ENCODE measurements around the gene SEPTIN8. TPM values are rescaled to one million over a fixed set of nuclear protein-coding genes. Genes with fewer than 3 reads are reported as not detected.

Gene SEPTIN8
- total RNA-seq, 1 experiment from 2014 or later, result 24.2 TPM

DNA sequence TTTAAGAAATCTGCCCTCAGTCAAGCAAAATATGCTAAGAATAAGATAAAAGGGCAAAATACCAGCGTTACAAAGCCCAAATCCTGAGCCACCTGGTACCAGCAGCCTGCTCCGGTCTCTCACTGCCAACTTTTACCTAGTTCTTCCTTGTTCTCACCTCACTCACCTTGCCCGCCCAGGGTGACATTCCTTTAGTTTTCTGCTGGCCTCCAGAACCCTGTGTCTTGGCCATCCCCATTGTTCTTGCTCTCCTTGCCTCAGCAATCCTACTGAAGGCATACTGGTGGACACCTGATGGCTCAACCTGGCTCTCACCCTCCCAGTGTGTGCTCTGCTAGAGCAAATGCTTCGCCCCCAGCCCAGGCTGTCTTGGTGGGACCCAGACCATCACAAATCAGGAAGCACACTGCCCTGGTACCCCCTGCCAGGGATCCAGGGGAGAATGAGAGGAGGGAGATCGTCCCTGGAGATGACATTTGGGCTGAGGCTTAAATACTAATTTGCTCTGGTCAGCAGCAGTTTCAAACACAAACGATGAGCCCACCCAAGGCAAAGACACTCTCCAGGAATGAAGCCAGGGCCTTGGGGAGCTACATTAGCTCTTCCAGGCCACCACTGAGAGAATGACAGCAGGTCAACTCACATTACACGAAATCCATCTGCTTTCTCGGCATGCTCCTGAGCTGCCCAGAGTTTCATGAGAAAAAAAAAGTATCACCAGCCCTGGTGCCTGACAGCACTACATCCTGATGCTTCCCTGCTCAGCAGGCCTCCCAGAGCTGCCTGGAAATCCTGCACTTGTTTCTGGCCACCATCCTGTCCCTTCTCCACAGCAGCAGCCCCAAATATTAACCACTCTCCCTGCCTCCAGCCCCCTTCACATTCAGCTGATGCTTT is 12.2 kb upstream of the SEPTIN8 start:
- H3K4me2 ChIP-seq, result no peak overlapping the region
- H3K4me3 ChIP-seq, result no peak overlapping the region
- intact Hi-C loops (cut with micrococcal nuclease; ENCODE audit: unreplicated experiment), result no loop called here
- no peaks in the 10 kb centered on the region; the same call in 1 of the 2 replicates for H4K20me1 ChIP-seq (ENCODE audit: insufficient read depth)
- no peak overlapping the region for H2AFZ ChIP-seq
- H3F3A ChIP-seq (ENCODE audit: insufficient read depth, low read depth), result no peaks in the 10 kb centered on the region
- DNase-seq, result no peak
- no TSS peak for BruUV-seq (replicated peaks)
- no peaks in the 10 kb centered on the region for H3K9me3 ChIP-seq (ENCODE audit: insufficient read depth, low read depth)
- no peak for TF ChIP-seq EZH2 (IDR thresholded peaks at IDR 0.05; ENCODE audit: low read depth)
- ChIA-PET CTCF (no interaction called here), POLR2A (ENCODE audit: unreplicated experiment) (no interaction called here)
- no peaks in the 10 kb centered on the region for H3K4me1 ChIP-seq (replicated peaks; ENCODE audit: insufficient read depth)
- H3K36me3 ChIP-seq (ENCODE audit: low read depth), result no peaks in the 10 kb centered on the region
- no peaks in the 10 kb centered on the region for H3K79me2 ChIP-seq (ENCODE audit: low read depth)
- no peaks in the 10 kb centered on the region for H3K9me2 ChIP-seq (ENCODE audit: insufficient read depth)
- H3K27ac ChIP-seq, result no peak overlapping the region
- no peaks in the 10 kb centered on the region for H3K27me3 ChIP-seq (ENCODE audit: insufficient read depth, low read depth)

DNA sequence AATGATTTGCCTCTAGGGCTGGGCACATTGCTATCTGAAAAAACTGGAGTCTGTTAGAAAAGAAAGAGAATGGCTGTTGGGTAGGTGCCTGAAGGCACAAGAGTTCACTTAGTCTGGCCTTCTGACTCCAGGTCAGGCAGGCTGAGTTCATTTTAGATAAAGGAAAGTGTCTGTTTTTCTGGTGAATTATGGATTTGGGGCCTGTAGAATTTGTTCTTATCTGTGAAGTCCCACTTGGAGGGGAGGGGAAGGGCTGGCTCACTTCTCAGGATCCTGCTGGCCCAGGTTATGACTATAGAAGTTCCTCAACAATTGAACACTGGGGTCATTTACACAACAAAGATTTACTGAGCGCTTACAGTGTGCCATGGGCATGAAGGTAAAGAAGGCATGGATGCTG is 11.5 kb upstream of the SEPTIN8 start:
- no peak overlapping the region for H2AFZ ChIP-seq
- no peak overlapping the region for H3K4me3 ChIP-seq
- H3K27me3 ChIP-seq (ENCODE audit: insufficient read depth, low read depth), result no peaks in the 10 kb centered on the region
- no peaks in the 10 kb centered on the region for H3K4me1 ChIP-seq (replicated peaks; ENCODE audit: insufficient read depth)
- BruUV-seq (replicated peaks), result no TSS peak
- H4K20me1 ChIP-seq (ENCODE audit: insufficient read depth), result no peaks in the 10 kb centered on the region; the same call in 1 of the 2 replicates
- no peak overlapping the region for H3K27ac ChIP-seq
- DNase-seq, result no peak
- TF ChIP-seq, protein P1, sequence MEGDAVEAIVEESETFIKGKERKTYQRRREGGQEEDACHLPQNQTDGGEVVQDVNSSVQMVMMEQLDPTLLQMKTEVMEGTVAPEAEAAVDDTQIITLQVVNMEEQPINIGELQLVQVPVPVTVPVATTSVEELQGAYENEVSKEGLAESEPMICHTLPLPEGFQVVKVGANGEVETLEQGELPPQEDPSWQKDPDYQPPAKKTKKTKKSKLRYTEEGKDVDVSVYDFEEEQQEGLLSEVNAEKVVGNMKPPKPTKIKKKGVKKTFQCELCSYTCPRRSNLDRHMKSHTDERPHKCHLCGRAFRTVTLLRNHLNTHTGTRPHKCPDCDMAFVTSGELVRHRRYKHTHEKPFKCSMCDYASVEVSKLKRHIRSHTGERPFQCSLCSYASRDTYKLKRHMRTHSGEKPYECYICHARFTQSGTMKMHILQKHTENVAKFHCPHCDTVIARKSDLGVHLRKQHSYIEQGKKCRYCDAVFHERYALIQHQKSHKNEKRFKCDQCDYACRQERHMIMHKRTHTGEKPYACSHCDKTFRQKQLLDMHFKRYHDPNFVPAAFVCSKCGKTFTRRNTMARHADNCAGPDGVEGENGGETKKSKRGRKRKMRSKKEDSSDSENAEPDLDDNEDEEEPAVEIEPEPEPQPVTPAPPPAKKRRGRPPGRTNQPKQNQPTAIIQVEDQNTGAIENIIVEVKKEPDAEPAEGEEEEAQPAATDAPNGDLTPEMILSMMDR (conservative IDR thresholded peaks at IDR 0.05), result no peak
- no peak for TF ChIP-seq EZH2 (IDR thresholded peaks at IDR 0.05; ENCODE audit: low read depth)
- POLR2A ChIA-PET (ENCODE audit: unreplicated experiment), result no interaction called here
- no peaks in the 10 kb centered on the region for H3K9me3 ChIP-seq (ENCODE audit: insufficient read depth, low read depth)
- intact Hi-C loops (cut with micrococcal nuclease; ENCODE audit: unreplicated experiment), result no loop called here
- no peaks in the 10 kb centered on the region for H3K9me2 ChIP-seq (ENCODE audit: insufficient read depth)
- H3K36me3 ChIP-seq (ENCODE audit: low read depth), result no peaks in the 10 kb centered on the region
- H3F3A ChIP-seq (ENCODE audit: insufficient read depth, low read depth), result no peaks in the 10 kb centered on the region
- H3K79me2 ChIP-seq (ENCODE audit: low read depth), result no peaks in the 10 kb centered on the region
- no peak overlapping the region for H3K4me2 ChIP-seq
- CTCF ChIA-PET, result no interaction called here

DNA sequence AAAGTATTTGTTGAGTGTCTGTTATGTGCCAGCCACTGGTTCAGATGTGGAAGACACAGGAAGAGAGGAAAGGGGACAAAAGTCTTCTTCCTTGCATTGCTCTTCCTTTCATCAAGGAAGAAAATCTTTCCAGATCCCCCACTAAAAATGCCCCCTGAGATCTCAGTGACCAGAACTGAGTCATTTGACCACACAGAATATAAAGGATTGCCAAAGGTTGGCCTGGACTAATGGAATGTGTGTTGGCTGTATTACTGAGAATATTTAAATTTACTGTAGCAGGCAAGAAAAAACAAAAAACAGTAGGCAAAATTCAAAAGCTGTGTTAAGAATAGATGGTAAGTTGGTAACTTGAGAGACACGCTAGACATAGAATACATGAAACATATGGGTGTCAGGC is 10.0 kb upstream of the SEPTIN8 start:
- ChIA-PET CTCF (no interaction called here), POLR2A (ENCODE audit: unreplicated experiment) (no interaction called here)
- no peak for DNase-seq
- Histone ChIP-seq H3K4me1 (replicated peaks; ENCODE audit: insufficient read depth) (no peaks in the 10 kb centered on the region; the same call in 1 of the 2 replicates), H3K4me3 (no peak overlapping the region), H3K4me2 (no peak overlapping the region), H3K9me2 (ENCODE audit: insufficient read depth) (no peaks in the 10 kb centered on the region), H3K27me3 (ENCODE audit: insufficient read depth, low read depth) (no peaks in the 10 kb centered on the region), H3K9me3 (ENCODE audit: insufficient read depth, low read depth) (no peaks in the 10 kb centered on the region), H4K20me1 (ENCODE audit: insufficient read depth) (no peaks in the 10 kb centered on the region), H3F3A (ENCODE audit: insufficient read depth, low read depth) (no peaks in the 10 kb centered on the region), H3K79me2 (ENCODE audit: low read depth) (no peaks in the 10 kb centered on the region), H3K27ac (no peak overlapping the region), H3K36me3 (ENCODE audit: low read depth) (no peaks in the 10 kb centered on the region), H2AFZ (no peak overlapping the region)
- TF ChIP-seq, protein P1 (conservative IDR thresholded peaks at IDR 0.05), result no peak
- BruUV-seq (replicated peaks), result no TSS peak
- intact Hi-C loops (cut with micrococcal nuclease; ENCODE audit: unreplicated experiment), result no loop called here

Data from PC-9 (cell line).